ENCODE results near the gene TMEM263. TPM values are rescaled to one million over a fixed set of nuclear protein-coding genes. Genes with fewer than 3 reads are reported as not detected.

The TMEM263 gene
- total and polyA plus RNA-seq, 2 of the 13 experiments (the other 11 are each of a cell fraction or from before 2014, with no cell fraction given) = 25.9 to 58.6 TPM

- TF ChIP-seq RXRB (CRISPR knock-in tag; IDR thresholded peaks at IDR 0.05; ENCODE audit: borderline replicate concordance) (peak; percentile 80; the same call in 1 of the 2 replicates), CREM (IDR thresholded peaks at IDR 0.05) (peak; percentile 67; the same call in 1 of the 2 replicates), CREM (CRISPR knock-in tag; IDR thresholded peaks at IDR 0.05) (no peak), HNF4A (CRISPR knock-in tag; IDR thresholded peaks at IDR 0.05) (peak; percentile 85), ZNF709 (CRISPR knock-in tag; IDR thresholded peaks at IDR 0.05) (no peak), ZNF264 (CRISPR knock-in tag; IDR thresholded peaks at IDR 0.05) (peak; percentile 69; the same call in 1 of the 2 replicates), TFAP4 (IDR thresholded peaks at IDR 0.05; ENCODE audit: borderline replicate concordance, low read depth) (peak; percentile 94), NR3C1 (CRISPR knock-in tag; IDR thresholded peaks at IDR 0.05) (no peak), CHD4 (IDR thresholded peaks at IDR 0.05; ENCODE audit: borderline replicate concordance, low read length) (peak; percentile 42; the same call in 1 of the 2 replicates), ZNF24 (IDR thresholded peaks at IDR 0.05) (0 out of 2 replicates have a peak, but pooled peaks have one; percentile 47), MAF1 (CRISPR knock-in tag; IDR thresholded peaks at IDR 0.05; ENCODE audit: borderline replicate concordance) (no peak), RCOR2 (CRISPR knock-in tag; IDR thresholded peaks at IDR 0.05) (peak; percentile 52; the same call in 1 of the 2 replicates), ZNF180 (CRISPR knock-in tag; IDR thresholded peaks at IDR 0.05; ENCODE audit: borderline replicate concordance, low read depth) (no peak), JUND (CRISPR knock-in tag; IDR thresholded peaks at IDR 0.05) (peak; percentile 82), CREB1 (IDR thresholded peaks at IDR 0.05) (no peak), CREB1 (CRISPR knock-in tag; IDR thresholded peaks at IDR 0.05) (peak; percentile 43; the same call in 1 of the 2 replicates), ARID5B (CRISPR knock-in tag; IDR thresholded peaks at IDR 0.05) (peak; percentile 74), ZBTB42 (CRISPR knock-in tag; IDR thresholded peaks at IDR 0.05) (peak; percentile 82; the same call in 1 of the 2 replicates), SMARCC2 (IDR thresholded peaks at IDR 0.05) (no peak; the same call in 1 of the 2 replicates), ZNF614 (CRISPR knock-in tag; IDR thresholded peaks at IDR 0.05; ENCODE audit: borderline replicate concordance) (0 out of 2 replicates have a peak, but pooled peaks have one; percentile 61), ZGPAT (CRISPR knock-in tag; IDR thresholded peaks at IDR 0.05) (peak; percentile 62; the same call in 1 of the 2 replicates), BCL6 (CRISPR knock-in tag; IDR thresholded peaks at IDR 0.05) (peak; percentile 40; the same call in 1 of the 2 replicates), SOX6 (IDR thresholded peaks at IDR 0.05) (no peak), SOX6 (CRISPR knock-in tag; IDR thresholded peaks at IDR 0.05) (peak; percentile 96), ETV5 (CRISPR knock-in tag; IDR thresholded peaks at IDR 0.05; ENCODE audit: borderline replicate concordance) (peak; percentile 8; the same call in 1 of the 2 replicates), JUNB (CRISPR knock-in tag; IDR thresholded peaks at IDR 0.05; ENCODE audit: borderline replicate concordance) (peak; percentile 38; the same call in 1 of the 2 replicates)
Measured at GRCh38 chr12:106975993-106976658, 20.4 kb downstream of the TMEM263 start (continued).
